Measurements from ENCODE around the gene OR2S2. TPM values are rescaled to one million over a fixed set of nuclear protein-coding genes. Genes with fewer than 3 reads are reported as not detected.

Gene OR2S2
- total RNA-seq, 1 donor = not detected

DNA sequence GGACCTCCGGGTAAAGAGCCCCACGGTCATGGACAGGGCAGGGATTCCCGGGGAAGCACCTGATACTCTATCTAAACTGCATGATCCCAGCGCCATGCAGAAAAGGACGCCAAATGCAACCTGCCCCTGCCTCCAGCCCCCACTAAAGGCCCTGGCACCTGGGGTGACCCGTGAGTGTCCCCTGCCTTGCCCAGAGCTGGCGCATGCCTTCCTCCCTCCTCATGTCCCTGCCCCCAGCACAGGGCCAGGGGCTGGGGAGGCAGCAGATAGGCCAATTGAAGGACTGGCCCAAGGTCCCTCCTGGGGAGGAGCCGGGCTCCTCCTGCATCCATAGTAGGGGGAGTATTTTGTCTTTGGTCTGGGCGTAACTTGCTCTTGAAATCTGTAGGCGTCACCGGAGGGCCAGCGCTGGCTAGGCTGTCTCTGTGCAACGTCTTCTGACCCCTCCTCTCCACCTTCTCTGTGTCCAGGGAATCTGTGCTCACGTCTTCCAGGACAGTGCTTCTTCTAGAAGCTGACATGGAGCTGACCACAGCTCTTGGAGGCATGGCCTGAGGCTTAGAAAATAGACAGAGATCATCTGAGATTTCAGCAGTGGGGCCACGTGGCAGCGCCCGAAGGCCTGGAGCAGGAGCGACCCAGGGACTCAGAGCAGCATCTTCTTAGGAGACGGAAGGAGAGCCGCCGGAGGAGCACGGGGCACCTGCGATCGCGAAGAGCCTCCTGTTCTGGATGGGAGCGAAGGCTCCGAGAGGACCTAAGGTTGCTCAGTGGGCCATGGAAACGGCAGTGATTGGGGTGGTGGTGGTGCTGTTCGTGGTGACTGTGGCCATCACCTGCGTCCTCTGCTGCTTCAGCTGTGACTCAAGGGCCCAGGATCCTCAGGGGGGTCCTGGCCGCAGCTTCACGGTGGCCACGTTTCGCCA lies 48.0 kb downstream of the OR2S2 start:
- DNase-seq (ENCODE audit: low read depth) = no peak
- H3K4me3 ChIP-seq (ENCODE audit: low read depth, low read length) = no peak overlapping the region
- TF ChIP-seq, protein P1, sequence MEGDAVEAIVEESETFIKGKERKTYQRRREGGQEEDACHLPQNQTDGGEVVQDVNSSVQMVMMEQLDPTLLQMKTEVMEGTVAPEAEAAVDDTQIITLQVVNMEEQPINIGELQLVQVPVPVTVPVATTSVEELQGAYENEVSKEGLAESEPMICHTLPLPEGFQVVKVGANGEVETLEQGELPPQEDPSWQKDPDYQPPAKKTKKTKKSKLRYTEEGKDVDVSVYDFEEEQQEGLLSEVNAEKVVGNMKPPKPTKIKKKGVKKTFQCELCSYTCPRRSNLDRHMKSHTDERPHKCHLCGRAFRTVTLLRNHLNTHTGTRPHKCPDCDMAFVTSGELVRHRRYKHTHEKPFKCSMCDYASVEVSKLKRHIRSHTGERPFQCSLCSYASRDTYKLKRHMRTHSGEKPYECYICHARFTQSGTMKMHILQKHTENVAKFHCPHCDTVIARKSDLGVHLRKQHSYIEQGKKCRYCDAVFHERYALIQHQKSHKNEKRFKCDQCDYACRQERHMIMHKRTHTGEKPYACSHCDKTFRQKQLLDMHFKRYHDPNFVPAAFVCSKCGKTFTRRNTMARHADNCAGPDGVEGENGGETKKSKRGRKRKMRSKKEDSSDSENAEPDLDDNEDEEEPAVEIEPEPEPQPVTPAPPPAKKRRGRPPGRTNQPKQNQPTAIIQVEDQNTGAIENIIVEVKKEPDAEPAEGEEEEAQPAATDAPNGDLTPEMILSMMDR (IDR thresholded peaks at IDR 0.05; ENCODE audit: insufficient read depth, low read length) = no peak

DNA sequence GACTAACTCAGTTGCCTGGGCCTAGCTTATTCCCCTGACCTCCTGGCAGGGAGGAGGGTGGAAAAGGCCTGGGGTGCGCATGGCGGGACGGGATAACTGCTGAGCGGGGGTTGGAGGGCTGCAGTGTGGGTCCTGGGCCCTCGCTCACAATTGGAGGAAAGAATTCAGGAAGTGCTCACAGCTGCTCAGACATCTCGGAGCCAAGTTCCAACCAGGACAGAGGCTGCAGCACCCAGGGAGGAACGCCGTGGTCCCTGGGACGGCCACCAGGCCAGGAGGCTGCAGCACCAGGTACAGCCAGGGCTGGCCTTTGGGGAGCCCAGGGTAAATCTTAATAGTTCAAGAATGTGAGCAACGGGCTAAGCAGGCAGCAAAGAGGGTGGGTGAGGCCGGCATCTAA lies 48.7 kb downstream of the OR2S2 start, which contains the start of gene SPAAR:
SPAAR (plus strand) TSS at position 217 of the 400 bp plus-strand sequence. CDS start 974 bp downstream, outside the sequence.
- DNase-seq (ENCODE audit: low read depth) = no peak
- H3K4me3 ChIP-seq (ENCODE audit: low read depth, low read length) = no peak within 1 kb of the TSS
- TF ChIP-seq, protein P1 (IDR thresholded peaks at IDR 0.05; ENCODE audit: insufficient read depth, low read length) = no peak

DNA sequence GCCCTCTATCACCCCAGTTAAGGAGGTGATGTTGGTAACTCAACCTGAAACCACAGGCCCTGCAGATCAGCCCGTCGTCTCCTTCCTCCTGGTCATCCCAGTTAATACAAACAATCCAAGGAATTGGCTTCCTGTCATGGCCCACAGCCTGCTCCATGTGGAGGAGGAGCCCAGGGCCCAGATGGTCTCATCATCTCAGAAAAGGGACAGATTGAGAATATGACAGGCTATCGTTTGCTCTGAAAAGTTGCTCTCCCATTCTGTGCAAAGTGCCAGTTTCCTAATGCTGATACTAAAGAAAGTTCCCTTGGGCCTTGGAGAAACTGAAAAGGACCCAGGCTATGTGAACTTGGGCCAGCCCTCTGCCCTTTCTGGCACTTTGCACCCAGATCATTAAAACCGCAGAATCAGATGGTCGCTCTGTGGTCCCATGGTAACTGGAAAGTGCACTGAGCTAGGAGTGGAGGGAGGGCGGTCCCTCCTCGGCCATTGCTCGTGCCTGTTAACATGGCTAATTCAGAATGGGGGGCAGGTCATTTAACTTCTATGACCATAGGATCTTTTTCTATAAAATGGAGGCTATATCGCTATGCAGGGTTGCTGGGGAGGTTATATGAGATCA lies 49.3 kb downstream of the OR2S2 start:
- H3K4me3 ChIP-seq (ENCODE audit: low read depth, low read length) = no peak overlapping the region
- TF ChIP-seq, protein P1 (IDR thresholded peaks at IDR 0.05; ENCODE audit: insufficient read depth, low read length) = no peak
- no peak for DNase-seq (ENCODE audit: low read depth)

DNA sequence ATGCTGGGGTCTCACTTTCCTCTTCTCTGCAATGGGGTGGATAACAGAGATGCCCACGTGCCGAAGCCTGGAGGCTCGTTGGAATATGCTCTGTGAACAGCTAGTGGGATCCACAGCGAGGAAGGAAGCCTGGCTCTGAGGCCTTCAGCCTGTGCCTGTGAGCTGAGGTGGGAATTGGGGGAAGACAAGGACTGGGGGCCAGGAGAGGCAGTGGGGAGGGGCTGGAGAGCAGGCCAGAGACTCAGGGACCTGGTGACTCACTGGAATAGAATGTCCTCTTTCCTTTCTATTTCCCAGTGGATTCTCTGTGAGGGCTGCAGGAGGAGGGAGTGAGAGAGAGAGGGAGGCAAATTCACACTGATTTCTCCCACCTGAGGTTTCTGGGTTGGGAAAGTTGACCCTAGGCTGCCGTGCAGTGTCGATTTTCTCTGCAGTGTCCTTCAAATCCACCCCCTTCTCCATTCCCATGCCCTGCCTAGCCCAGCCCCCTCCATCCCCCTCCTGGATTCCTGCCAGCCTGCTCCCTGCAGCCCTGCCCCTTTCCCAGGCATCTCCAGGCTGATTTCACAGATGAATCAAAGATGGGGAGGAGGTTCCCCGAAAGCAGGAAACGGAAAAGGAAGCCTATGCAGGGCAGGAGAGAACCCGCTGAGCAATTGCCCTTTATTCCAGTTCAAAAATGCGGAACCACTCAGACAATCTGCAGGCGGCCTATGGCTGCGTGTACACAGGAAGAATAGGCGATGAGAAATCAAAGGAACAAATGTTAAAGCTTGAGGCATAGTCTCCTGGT lies 50.0 kb downstream of the OR2S2 start:
- peak; percentile 91 for DNase-seq (ENCODE audit: low read depth)
- TF ChIP-seq, protein P1 (IDR thresholded peaks at IDR 0.05; ENCODE audit: insufficient read depth, low read length) = no peak
- peak overlapping the region; percentile 48 for H3K4me3 ChIP-seq (ENCODE audit: low read depth, low read length)

Other genes with a start within 250 kb of the OR2S2 start
- 287 and 513 TPM in 2 replicates for gene TLN1, start 226.0 kb downstream of the OR2S2 start, total RNA-seq (ENCODE audit: low replicate concordance)
- 56.1 and 68.3 TPM in 2 replicates for gene CREB3, start 225.5 kb downstream of the OR2S2 start, total RNA-seq (ENCODE audit: low replicate concordance)
- gene GBA2, start 208.9 kb downstream of the OR2S2 start, total RNA-seq (ENCODE audit: low replicate concordance) = 25.5 and 36.1 TPM in 2 replicates
- gene RGP1, start 208.9 kb downstream of the OR2S2 start, total RNA-seq (ENCODE audit: low replicate concordance) = 7.8 and 16.0 TPM in 2 replicates
- gene MSMP, start 203.9 kb downstream of the OR2S2 start, total RNA-seq (ENCODE audit: low replicate concordance) = not detected in 2 replicates
- gene NPR2, start 166.6 kb downstream of the OR2S2 start, total RNA-seq (ENCODE audit: low replicate concordance) = 17.1 and 21.4 TPM in 2 replicates
- gene SPAG8, start 145.9 kb downstream of the OR2S2 start, total RNA-seq (ENCODE audit: low replicate concordance) = 0.81 and 3.3 TPM in 2 replicates
- 24.9 and 32.6 TPM in 2 replicates for gene HINT2, start 143.1 kb downstream of the OR2S2 start, total RNA-seq (ENCODE audit: low replicate concordance)
- gene FAM221B, start 129.4 kb downstream of the OR2S2 start, total RNA-seq (ENCODE audit: low replicate concordance) = not detected in 2 replicates
- gene TMEM8B, start 128.9 kb downstream of the OR2S2 start, total RNA-seq (ENCODE audit: low replicate concordance) = 1.9 and 2.8 TPM in 2 replicates
- not detected in 2 replicates for gene OR13J1, start 87.8 kb downstream of the OR2S2 start, total RNA-seq (ENCODE audit: low replicate concordance)
- 0.81 TPM in 1 of 2 replicates, not detected in the other for gene HRCT1, start 52.0 kb downstream of the OR2S2 start, total RNA-seq (ENCODE audit: low replicate concordance)
- not detected in 2 replicates for gene SPAAR, start 48.7 kb downstream of the OR2S2 start, total RNA-seq (ENCODE audit: low replicate concordance)
- 30.1 and 61.8 TPM in 2 replicates for gene RECK, start 78.8 kb upstream of the OR2S2 start, total RNA-seq (ENCODE audit: low replicate concordance)
- gene GLIPR2, start 178.6 kb upstream of the OR2S2 start, total RNA-seq (ENCODE audit: low replicate concordance) = 24.3 and 36.6 TPM in 2 replicates
- gene CCIN, start 211.2 kb upstream of the OR2S2 start, total RNA-seq (ENCODE audit: low replicate concordance) = 0.25 and 2.6 TPM in 2 replicates
- 239 and 451 TPM in 2 replicates for gene CLTA, start 232.8 kb upstream of the OR2S2 start, total RNA-seq (ENCODE audit: low replicate concordance)